Activated CD4-positive, CD25-positive, alpha-beta regulatory T cell (primary cell): ENCODE measurements around the gene DHRSX.
"Not testable (repeated sequence)": the region's sequence is repeated elsewhere in the genome, so short reads cannot be mapped to it uniquely, and the experiment has no call there.

Source experiments
- DNase-seq, 4 experiments: peaks; one replicate each; lab custom pipeline; 2025; lab: John Stamatoyannopoulos, UW

The DHRSX gene

GRCh38 chrX:2391869-2392606 is 108.7 kb downstream of the DHRSX start:
- DNase-seq, result no peak

- no peak for DNase-seq
Observed at GRCh38 chrX:2390754-2391153, 110.0 kb downstream of the DHRSX start.

GRCh38 chrX:2389731-2390130 is 111.0 kb downstream of the DHRSX start:
- not testable (repeated sequence) for DNase-seq

- DNase-seq, result no peak
Observed at GRCh38 chrX:2389324-2389723, 111.5 kb downstream of the DHRSX start.

- no peak for DNase-seq
Observed at GRCh38 chrX:2388669-2389068, 112.1 kb downstream of the DHRSX start.

- DNase-seq, result no peak
Observed at GRCh38 chrX:2387614-2388239, 113.0 kb downstream of the DHRSX start.

- no peak for DNase-seq
Observed at GRCh38 chrX:2385224-2385623, 115.6 kb downstream of the DHRSX start.

- DNase-seq, result no peak
Observed at GRCh38 chrX:2384486-2384885, 116.3 kb downstream of the DHRSX start.

- DNase-seq, result no peak
Observed at GRCh38 chrX:2383735-2384134, 117.0 kb downstream of the DHRSX start.

GRCh38 chrX:2383144-2383543 is 117.6 kb downstream of the DHRSX start:
- DNase-seq, result no peak

GRCh38 chrX:2382433-2383048 is 118.2 kb downstream of the DHRSX start:
- DNase-seq, result not testable (repeated sequence)

GRCh38 chrX:2376166-2376565 is 124.6 kb downstream of the DHRSX start:
- no peak for DNase-seq

GRCh38 chrX:2374086-2374485 is 126.7 kb downstream of the DHRSX start:
- no peak for DNase-seq

GRCh38 chrX:2373615-2374014 is 127.2 kb downstream of the DHRSX start:
- no peak for DNase-seq

GRCh38 chrX:2371026-2371711 is 129.6 kb downstream of the DHRSX start:
- no peak for DNase-seq

- no peak for DNase-seq
Observed at GRCh38 chrX:2370456-2370855, 130.3 kb downstream of the DHRSX start.

- DNase-seq, result no peak
Observed at GRCh38 chrX:2369206-2369605, 131.6 kb downstream of the DHRSX start.

GRCh38 chrX:2360731-2361130 is 140.0 kb downstream of the DHRSX start:
- DNase-seq, result no peak

GRCh38 chrX:2359522-2359921 is 141.3 kb downstream of the DHRSX start:
- DNase-seq, result not testable (repeated sequence)

- no peak for DNase-seq
Observed at GRCh38 chrX:2351999-2352995, 148.5 kb downstream of the DHRSX start.

GRCh38 chrX:2351321-2351720 is 149.5 kb downstream of the DHRSX start:
- no peak for DNase-seq
